Stomach (tissue), 4 donors: ENCODE data around the gene LRCH1.

Source experiments
- CTCF ChIP-seq, 7 experiments: fragments of 450-650 bp in 4 of 7; fragments of 200-600 bp in 3 of 7; sonication (generic) in 3 of 7; IDR thresholded peaks; one replicate each; pipeline ENCODE4 v1.5.1; 2016 to 2019; ENCODE audit warnings: antibody characterized with exemption in 7 of 7, control low read depth in 2 of 7, mild to moderate bottlenecking in 1 of 7
- POLR2A ChIP-seq, 4 donors: fragments of 450-650 bp; IDR thresholded peaks; one replicate each; pipeline ENCODE4 v1.6.1; 2016; ENCODE audit warnings: antibody characterized with exemption in 4 of 4, control low read depth in 2 of 4, mild to moderate bottlenecking in 1 of 4, moderate library complexity in 1 of 4
- POLR2AphosphoS5 ChIP-seq, 3 donors: sonication (generic); formaldehyde crosslinking; IDR thresholded peaks; one replicate each; pipeline ENCODE4 v1.6.1; 2016; ENCODE audit warnings: antibody characterized with exemption in 3 of 3

GRCh38 chr13:46575301-46575771 is 22.4 kb downstream of the LRCH1 start:
- no peak for TF ChIP-seq POLR2AphosphoS5 (IDR thresholded peaks at IDR 0.05)
- no peak for TF ChIP-seq CTCF (IDR thresholded peaks at IDR 0.05)
- TF ChIP-seq POLR2A (IDR thresholded peaks at IDR 0.05): no peak
